GM12872 (cell line): ENCODE measurements around the gene GNA14.

Source experiments
- TF ChIP-seq, protein P1 (sequence below): IDR thresholded peaks from 3 replicates; pipeline ENCODE4 v1.5.1; 2011; ENCODE audit warnings: low read depth, mild to moderate bottlenecking, low read length, moderate library complexity; ENCODE audit not compliant: insufficient read depth

GNA14 gene

GRCh38 chr9:77429928-77430327, 218.2 kb downstream of the GNA14 start:
- TF ChIP-seq, protein P1, sequence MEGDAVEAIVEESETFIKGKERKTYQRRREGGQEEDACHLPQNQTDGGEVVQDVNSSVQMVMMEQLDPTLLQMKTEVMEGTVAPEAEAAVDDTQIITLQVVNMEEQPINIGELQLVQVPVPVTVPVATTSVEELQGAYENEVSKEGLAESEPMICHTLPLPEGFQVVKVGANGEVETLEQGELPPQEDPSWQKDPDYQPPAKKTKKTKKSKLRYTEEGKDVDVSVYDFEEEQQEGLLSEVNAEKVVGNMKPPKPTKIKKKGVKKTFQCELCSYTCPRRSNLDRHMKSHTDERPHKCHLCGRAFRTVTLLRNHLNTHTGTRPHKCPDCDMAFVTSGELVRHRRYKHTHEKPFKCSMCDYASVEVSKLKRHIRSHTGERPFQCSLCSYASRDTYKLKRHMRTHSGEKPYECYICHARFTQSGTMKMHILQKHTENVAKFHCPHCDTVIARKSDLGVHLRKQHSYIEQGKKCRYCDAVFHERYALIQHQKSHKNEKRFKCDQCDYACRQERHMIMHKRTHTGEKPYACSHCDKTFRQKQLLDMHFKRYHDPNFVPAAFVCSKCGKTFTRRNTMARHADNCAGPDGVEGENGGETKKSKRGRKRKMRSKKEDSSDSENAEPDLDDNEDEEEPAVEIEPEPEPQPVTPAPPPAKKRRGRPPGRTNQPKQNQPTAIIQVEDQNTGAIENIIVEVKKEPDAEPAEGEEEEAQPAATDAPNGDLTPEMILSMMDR: no peak

DNA sequence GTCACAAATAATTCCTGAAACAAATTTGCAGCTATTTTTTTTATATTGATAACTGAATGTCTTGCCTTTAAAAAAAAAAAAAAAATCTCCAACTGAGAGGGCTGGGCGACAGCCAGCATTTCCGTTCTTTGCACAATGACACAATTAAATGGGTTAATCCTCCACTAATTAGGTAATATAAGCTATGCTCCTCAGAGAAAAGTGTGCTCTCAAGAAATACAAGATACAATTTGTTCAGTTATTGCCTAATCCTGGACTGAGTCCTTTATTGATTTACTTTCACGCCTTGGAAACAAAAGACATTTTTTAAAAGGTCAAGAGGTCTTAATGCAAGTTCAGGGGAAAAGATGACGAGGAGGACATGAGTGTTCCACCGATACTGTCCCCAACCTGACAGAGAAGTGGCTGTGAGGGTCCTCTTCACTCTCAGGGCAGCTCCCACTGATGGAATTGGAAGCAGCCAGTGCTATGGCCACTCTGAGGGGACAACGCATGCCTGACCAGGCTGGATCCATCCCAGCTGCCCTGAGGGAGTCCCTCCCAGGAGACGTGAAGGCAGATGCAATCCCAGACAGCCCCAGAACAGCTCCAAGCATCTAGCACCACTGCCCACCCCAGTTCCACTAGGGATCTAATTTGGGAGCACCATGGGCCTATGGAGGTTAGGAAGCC, 220.7 kb downstream of the GNA14 start:
- TF ChIP-seq, protein P1: no peak

- TF ChIP-seq, protein P1: no peak
Measured at GRCh38 chr9:77426712-77427111, 221.4 kb downstream of the GNA14 start.

DNA sequence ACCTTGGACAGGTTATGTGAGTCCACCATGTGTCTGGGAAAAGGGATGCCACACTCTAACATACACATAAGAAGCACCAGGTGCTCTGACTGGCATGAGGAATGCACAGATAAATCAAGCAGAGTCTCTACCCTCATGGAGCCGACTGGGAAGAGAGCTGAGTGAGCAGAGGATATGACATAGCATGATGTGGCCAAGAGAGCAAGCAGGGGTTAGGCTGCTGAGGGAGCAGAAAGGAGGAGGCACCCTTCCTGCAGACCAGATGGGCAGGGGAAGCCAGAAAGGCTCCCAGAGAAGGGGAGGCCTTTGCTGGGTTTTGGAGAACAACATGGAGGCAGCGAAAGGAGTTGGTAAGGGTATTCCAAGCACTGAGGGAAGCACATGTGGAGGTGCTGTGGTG, 223.1 kb downstream of the GNA14 start:
- TF ChIP-seq, protein P1: no peak

- TF ChIP-seq, protein P1: no peak
Measured at GRCh38 chr9:77423841-77424240, 224.3 kb downstream of the GNA14 start.

DNA sequence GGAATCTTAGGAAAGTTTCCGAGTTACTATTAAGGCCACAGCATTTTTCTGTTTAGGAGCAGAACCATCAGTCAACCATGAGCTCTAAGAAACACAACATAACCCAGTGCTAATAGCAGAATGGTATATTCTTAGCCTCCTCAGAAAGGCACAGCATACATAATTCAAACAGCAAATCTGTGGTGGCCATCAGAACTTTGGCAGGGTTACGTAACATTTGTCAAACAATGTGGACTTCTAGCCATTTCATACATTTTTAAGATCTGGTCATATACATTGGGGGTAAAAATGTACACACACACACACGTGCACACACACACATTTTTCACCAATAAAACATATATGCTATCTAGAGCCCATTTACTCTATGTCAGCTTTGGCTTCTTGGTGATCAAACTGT, 225.2 kb downstream of the GNA14 start:
- TF ChIP-seq, protein P1: no peak

GRCh38 chr9:77421506-77422265, 226.4 kb downstream of the GNA14 start:
- TF ChIP-seq, protein P1: no peak
